HepG2 (cell line): ENCODE results near the gene FAM118B. TPM values are rescaled to one million over a fixed set of nuclear protein-coding genes. Genes with fewer than 3 reads are reported as not detected.

ENCODE experiments used
- ATAC-seq: fragments of 200-7000 bp; cut with Tn5 transposase; 3 replicates; pipeline ENCODE4 v1.9.1; 2020; ENCODE audit warnings: mild to moderate bottlenecking, moderate library complexity
- BruUV-seq: library from RNA; stranded (reverse); fragments of 400-500 nt; replicated peaks from 2 replicates; lab custom pipeline; 2021; lab: Mats Ljungman, UMichigan
- CTCF ChIA-PET: fragments of 300-600 bp; formaldehyde crosslinking; extraction: SDS; loops from one replicate; lab custom pipeline; 2021; ENCODE audit warnings: low total read pairs, inconsistent platforms, low intra/inter-chr PET ratio; lab: Yijun Ruan, JAX
- POLR2A ChIA-PET: fragments of 350-600 bp; sonication (Branson Sonifier 250); formaldehyde crosslinking; loops from one replicate; lab custom pipeline; 2020; ENCODE audit warnings: antibody characterized with exemption, inconsistent platforms; lab: Yijun Ruan, JAX
- DNase-seq: peaks from one replicate; pipeline ENCODE4 v3.0.0-alpha.2; 2015; ENCODE audit warnings: low spot score
- FAIRE-seq: peaks from 3 replicates; lab custom pipeline; 2011; peaks lifted over from hg19 to GRCh38; lab: Jason Lieb, UNC
- H2AFZ ChIP-seq: one replicate; pipeline ENCODE4 v1.6.1; 2011; ENCODE audit warnings: low read length, inconsistent platforms
- H3K27ac ChIP-seq: fragments of 300-600 bp; 3 replicates; pipeline ENCODE4 v1.8.0; 2011; ENCODE audit warnings: mixed run types, mild to moderate bottlenecking, mixed read lengths, low read length, inconsistent platforms; ENCODE audit not compliant: insufficient read depth; ENCODE audit errors: extremely low read length
- H3K27me3 ChIP-seq, 2 experiments: fragments of 200-600 bp in 1 of 2; 2 replicates in 1 of 2; 3 replicates in 1 of 2; pipeline versions ENCODE4 v1.6.0 to v1.8.0; 2011; ENCODE audit warnings: low read length in 2 of 2, mild to moderate bottlenecking in 2 of 2, moderate library complexity in 2 of 2, inconsistent platforms in 1 of 2; ENCODE audit not compliant: insufficient read depth in 2 of 2, control insufficient read depth in 1 of 2
- H3K36me3 ChIP-seq, 2 experiments: fragments of 200-600 bp in 1 of 2; replicated peaks in 1 of 2; 2 replicates in 1 of 2; 3 replicates in 1 of 2; pipeline versions ENCODE4 v1.5.1 to v1.8.0; 2011; ENCODE audit warnings: low read length in 2 of 2, inconsistent platforms in 1 of 2; ENCODE audit not compliant: insufficient read depth in 2 of 2, control insufficient read depth in 1 of 2
- H3K4me1 ChIP-seq: 2 replicates; pipeline ENCODE4 v1.5.1; 2012; ENCODE audit warnings: low read length, inconsistent platforms; ENCODE audit not compliant: insufficient read depth
- H3K4me2 ChIP-seq: 2 replicates; pipeline ENCODE4 v1.6.0; 2011; ENCODE audit warnings: low read depth, low read length, inconsistent platforms
- H3K4me3 ChIP-seq, 3 experiments: fragments of 200-600 bp in 1 of 3; sonication (generic), shearing (Covaris generic) in 1 of 3; replicated peaks in 1 of 3; 2 replicates each; pipeline ENCODE4 v1.5.1; 2011 to 2016; ENCODE audit warnings: low read length in 3 of 3, inconsistent platforms in 2 of 3, low read depth in 2 of 3, mild to moderate bottlenecking in 2 of 3, control low read depth in 1 of 3, mixed read lengths in 1 of 3; ENCODE audit not compliant: insufficient read depth in 1 of 3
- H3K79me2 ChIP-seq: one replicate; pipeline ENCODE4 v1.6.1; 2011; ENCODE audit warnings: low read length, inconsistent platforms; ENCODE audit not compliant: insufficient read depth
- H3K9ac ChIP-seq: 2 replicates; pipeline ENCODE4 v1.6.0; 2011; ENCODE audit warnings: mild to moderate bottlenecking, low read depth, low read length, inconsistent platforms; ENCODE audit not compliant: insufficient read depth
- H3K9me3 ChIP-seq: 2 replicates; pipeline ENCODE4 v1.5.1; 2012; ENCODE audit warnings: mild to moderate bottlenecking, low read length
- H4K20me1 ChIP-seq: 2 replicates; pipeline ENCODE4 v1.6.0; 2011; ENCODE audit warnings: inconsistent platforms, mild to moderate bottlenecking, low read length, moderate library complexity; ENCODE audit not compliant: insufficient read depth
- ATF6 ChIP-seq: sonication (generic); formaldehyde crosslinking; conservative IDR thresholded peaks from 2 replicates; pipeline ENCODE4 v1.4.0; 2020; ENCODE audit warnings: missing genetic modification reagents
- HNF4G ChIP-seq, 2 experiments: sonication (generic) in 1 of 2; formaldehyde crosslinking in 1 of 2; IDR thresholded peaks; 2 replicates each; pipeline versions ENCODE4 v1.4.0 to v1.6.1; 2011 to 2020; ENCODE audit warnings: borderline replicate concordance in 2 of 2, low read depth in 2 of 2, mild to moderate bottlenecking in 2 of 2, low read length in 1 of 2, missing genetic modification reagents in 1 of 2, moderate library complexity in 1 of 2
- KAT2B ChIP-seq: fragments of 150-350 bp; IDR thresholded peaks from 2 replicates; pipeline ENCODE4 v1.6.1; 2014; ENCODE audit warnings: low read depth, low read length, borderline replicate concordance
- KLF6 ChIP-seq: IDR thresholded peaks from 2 replicates; pipeline ENCODE4 v1.8.0; 2016; ENCODE audit warnings: missing biosample characterization, missing genetic modification reagents
- MATR3 ChIP-seq: sonication (generic); formaldehyde crosslinking; IDR thresholded peaks from 2 replicates; pipeline ENCODE4 v1.4.0; 2020; ENCODE audit warnings: missing genetic modification reagents
- PRDM15 ChIP-seq: sonication (generic); formaldehyde crosslinking; IDR thresholded peaks from 2 replicates; pipeline ENCODE4 v1.4.0; 2020; ENCODE audit warnings: missing genetic modification reagents
- STAG1 ChIP-seq: sonication (generic); formaldehyde crosslinking; IDR thresholded peaks from 2 replicates; pipeline ENCODE4 v1.4.0; 2020; ENCODE audit warnings: missing genetic modification reagents
- SUZ12 ChIP-seq: fragments of 150-350 bp; IDR thresholded peaks from 2 replicates; pipeline ENCODE4 v1.6.1; 2014; ENCODE audit warnings: low read depth, low read length
- ZFP62 ChIP-seq: sonication (generic); formaldehyde crosslinking; IDR thresholded peaks from 2 replicates; pipeline ENCODE4 v1.4.0; 2020; ENCODE audit warnings: missing genetic modification reagents
- ZSCAN25 ChIP-seq: sonication (generic); formaldehyde crosslinking; IDR thresholded peaks from 2 replicates; pipeline ENCODE4 v1.8.0; 2022; ENCODE audit warnings: mild to moderate bottlenecking, missing genetic modification reagents
- WGBS: methylation state at CpG from one replicate; pipeline ENCODE4 v1.1.6; 2017; ENCODE audit warnings: low lambda C conversion rate; 5-methylcytosine and 5-hydroxymethylcytosine counted together
- in situ Hi-C: cut with HindIII; loops from 2 replicates; pipeline ENCODE4 v1.10.0; 2017; ENCODE audit warnings: low pct_unique_long_range_greater_than_20kb; ENCODE audit not compliant: extremely low pct_ligation_motif_present
- intact Hi-C: fragments of 100-400 bp; cut with micrococcal nuclease; formaldehyde crosslinking; loops from one replicate; pipeline ENCODE4 v1.10.0; 2022; ENCODE audit not compliant: unreplicated experiment
- polyA plus RNA-seq, 8 experiments: library from polyadenylated mRNA; depleted of rRNA in 3 of 8; stranded (reverse) in 7 of 8; unstranded in 1 of 8; fragments of >200 nt; fragmentation: Illumina TruSeq in 4 of 8; extraction: Trizol in 4 of 8; gene quantifications; 2 replicates each; pipeline versions ENCODE4 v1.2.1 to v1.2.3, GENCODE V29; 2011 to 2016; ENCODE audit warnings: low read depth in 4 of 8, missing spikeins in 1 of 8, mixed read lengths in 1 of 8; ENCODE audit not compliant: insufficient read depth in 1 of 8
- total RNA-seq, 5 experiments: library from RNA; depleted of rRNA; stranded (reverse); fragments of >200 nt; fragmentation: Illumina TruSeq; extraction: Trizol; gene quantifications; 2 replicates each; pipeline ENCODE4 v1.2.3, GENCODE V29; 2016; ENCODE audit warnings: low read depth in 1 of 5

The FAM118B gene
- total and polyA plus RNA-seq, 2 of the 13 experiments (the other 11 are each of a cell fraction or from before 2014, with no cell fraction given): 10.2 to 25.7 TPM

- Histone ChIP-seq H3K9ac (no peak overlapping the region), H3K9me3 (no peaks in the 10 kb centered on the region), H3K4me3 (no peak overlapping the region), H3K27ac (no peak overlapping the region), H3K4me2 (no peak overlapping the region), H3K27me3 (no peaks in the 10 kb centered on the region), H2AFZ (no peak overlapping the region), H3K36me3 (peaks cover 0 to 9% of the 10 kb centered on the region in 2 experiments; a peak in 2 of 5 replicates), H4K20me1 (no peaks in the 10 kb centered on the region), H3K79me2 (no peaks in the 10 kb centered on the region), H3K4me1 (peaks cover 20% of the 10 kb centered on the region)
- no peak for TF ChIP-seq MATR3 (CRISPR knock-in tag)
- BruUV-seq: no TSS peak
- in situ Hi-C loops (loop anchor here (10.0 kb wide), 1 partner anchor 169 kb away; no protein-coding TSS in a partner anchor), intact Hi-C loops (no loop called here)
- no peak for ATAC-seq
- 89% methylated on average over 4 of the region's 4 CpGs for whole genome bisulfite sequencing
- ChIA-PET CTCF (no interaction called here), POLR2A (interaction anchor here (0.9 kb wide), 1 partner anchor 37 kb away, joined by 3 read pairs; the partner anchor contains the start of genes FOXRED1 and SRPRA)
- no peak for DNase-seq
- FAIRE-seq: no peak
Measured at GRCh38 chr11:126305699-126306098, 94.1 kb downstream of the FAM118B start.

- ChIA-PET CTCF (no interaction called here), POLR2A (no interaction called here)
- Histone ChIP-seq H3K4me1 (peaks cover 18% of the 10 kb centered on the region), H3K9me3 (no peaks in the 10 kb centered on the region), H3K4me3 (no peak overlapping the region), H3K79me2 (no peaks in the 10 kb centered on the region), H3K27ac (no peak overlapping the region), H3K9ac (no peak overlapping the region), H3K4me2 (no peak overlapping the region), H4K20me1 (no peaks in the 10 kb centered on the region), H3K27me3 (no peaks in the 10 kb centered on the region), H3K36me3 (peaks cover 0 to 17% of the 10 kb centered on the region in 2 experiments; a peak in 3 of 5 replicates), H2AFZ (no peak overlapping the region)
- in situ Hi-C loops (loop anchor here (10.0 kb wide), 1 partner anchor 167 kb away; no protein-coding TSS in a partner anchor), intact Hi-C loops (no loop called here)
- FAIRE-seq (no peak), ATAC-seq (no peak), DNase-seq (peak; percentile 35)
- 56% methylated on average over 5 of the region's 5 CpGs for WGBS
- no TSS peak for BruUV-seq
- TF ChIP-seq ATF6 (CRISPR knock-in tag) (no peak), STAG1 (CRISPR knock-in tag) (peak; percentile 53), KAT2B (no peak), HNF4G (IDR thresholded peaks at IDR 0.05; ENCODE audit: borderline replicate concordance, low read depth, low read length) (no peak), HNF4G (CRISPR knock-in tag; IDR thresholded peaks at IDR 0.05; ENCODE audit: borderline replicate concordance, low read depth) (no peak), SUZ12 (no peak), KLF6 (no peak), ZSCAN25 (CRISPR knock-in tag) (no peak), ZFP62 (CRISPR knock-in tag) (no peak), PRDM15 (CRISPR knock-in tag) (no peak)
Measured at GRCh38 chr11:126307706-126308105, 96.1 kb downstream of the FAM118B start.
